Measurements from ENCODE around the gene MRPL48.

MRPL48 gene

GRCh38 chr11:73894725-73895335 is 107.2 kb downstream of the MRPL48 start:
- no peak overlapping the region for H3K4me3 ChIP-seq (ENCODE audit: control insufficient read depth, low read depth, low read length)
- TF ChIP-seq, protein P1, sequence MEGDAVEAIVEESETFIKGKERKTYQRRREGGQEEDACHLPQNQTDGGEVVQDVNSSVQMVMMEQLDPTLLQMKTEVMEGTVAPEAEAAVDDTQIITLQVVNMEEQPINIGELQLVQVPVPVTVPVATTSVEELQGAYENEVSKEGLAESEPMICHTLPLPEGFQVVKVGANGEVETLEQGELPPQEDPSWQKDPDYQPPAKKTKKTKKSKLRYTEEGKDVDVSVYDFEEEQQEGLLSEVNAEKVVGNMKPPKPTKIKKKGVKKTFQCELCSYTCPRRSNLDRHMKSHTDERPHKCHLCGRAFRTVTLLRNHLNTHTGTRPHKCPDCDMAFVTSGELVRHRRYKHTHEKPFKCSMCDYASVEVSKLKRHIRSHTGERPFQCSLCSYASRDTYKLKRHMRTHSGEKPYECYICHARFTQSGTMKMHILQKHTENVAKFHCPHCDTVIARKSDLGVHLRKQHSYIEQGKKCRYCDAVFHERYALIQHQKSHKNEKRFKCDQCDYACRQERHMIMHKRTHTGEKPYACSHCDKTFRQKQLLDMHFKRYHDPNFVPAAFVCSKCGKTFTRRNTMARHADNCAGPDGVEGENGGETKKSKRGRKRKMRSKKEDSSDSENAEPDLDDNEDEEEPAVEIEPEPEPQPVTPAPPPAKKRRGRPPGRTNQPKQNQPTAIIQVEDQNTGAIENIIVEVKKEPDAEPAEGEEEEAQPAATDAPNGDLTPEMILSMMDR (conservative IDR thresholded peaks at IDR 0.05; ENCODE audit: control insufficient read depth, insufficient read depth, low read depth, low read length) = no peak
- peak; percentile 78 for DNase-seq (ENCODE audit: low read depth)

DNA sequence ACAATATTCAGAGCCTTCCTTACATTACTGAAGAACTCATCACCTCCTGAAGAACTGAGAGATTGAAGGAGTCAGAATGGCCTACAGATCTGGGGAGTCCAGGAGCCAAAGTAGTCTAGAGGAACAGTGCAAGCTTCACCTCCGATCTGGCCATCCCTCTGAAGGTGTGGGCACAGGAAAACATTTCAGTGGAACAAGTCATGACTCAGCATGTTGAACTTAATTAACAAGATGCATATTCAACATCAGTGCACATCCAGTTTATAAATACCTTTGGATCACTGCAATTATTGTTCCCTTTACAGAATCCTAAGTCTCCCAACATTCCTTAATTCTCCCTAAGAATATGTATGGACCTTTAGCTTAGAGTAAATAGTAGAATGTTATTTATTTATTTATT is 114.6 kb downstream of the MRPL48 start:
- no peak overlapping the region for H3K4me3 ChIP-seq (ENCODE audit: control insufficient read depth, low read depth, low read length)
- TF ChIP-seq, protein P1 (conservative IDR thresholded peaks at IDR 0.05; ENCODE audit: control insufficient read depth, insufficient read depth, low read depth, low read length) = no peak
- DNase-seq (ENCODE audit: low read depth) = no peak

DNA sequence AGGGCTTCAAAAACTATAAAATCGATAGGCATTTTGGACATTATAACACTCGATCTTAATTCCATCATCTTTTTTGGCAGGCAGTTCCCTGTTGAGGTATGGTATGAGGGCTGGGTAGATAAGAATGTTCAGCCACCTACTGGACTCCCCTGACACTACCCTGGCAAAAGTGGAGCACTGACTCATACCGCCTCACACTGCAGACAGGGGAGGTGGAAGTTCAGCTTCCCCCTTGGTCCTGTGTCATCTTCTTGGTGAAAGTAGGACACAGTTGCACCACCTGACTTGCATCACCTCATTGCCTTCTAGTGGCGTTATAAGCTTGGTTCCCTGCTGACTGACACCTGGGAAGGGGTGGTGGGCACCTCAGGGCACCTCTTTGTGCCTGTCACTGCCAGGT is 119.5 kb downstream of the MRPL48 start:
- TF ChIP-seq, protein P1 (conservative IDR thresholded peaks at IDR 0.05; ENCODE audit: control insufficient read depth, insufficient read depth, low read depth, low read length) = peak; percentile 36
- no peak overlapping the region for H3K4me3 ChIP-seq (ENCODE audit: control insufficient read depth, low read depth, low read length)
- DNase-seq (ENCODE audit: low read depth) = peak; percentile 64

DNA sequence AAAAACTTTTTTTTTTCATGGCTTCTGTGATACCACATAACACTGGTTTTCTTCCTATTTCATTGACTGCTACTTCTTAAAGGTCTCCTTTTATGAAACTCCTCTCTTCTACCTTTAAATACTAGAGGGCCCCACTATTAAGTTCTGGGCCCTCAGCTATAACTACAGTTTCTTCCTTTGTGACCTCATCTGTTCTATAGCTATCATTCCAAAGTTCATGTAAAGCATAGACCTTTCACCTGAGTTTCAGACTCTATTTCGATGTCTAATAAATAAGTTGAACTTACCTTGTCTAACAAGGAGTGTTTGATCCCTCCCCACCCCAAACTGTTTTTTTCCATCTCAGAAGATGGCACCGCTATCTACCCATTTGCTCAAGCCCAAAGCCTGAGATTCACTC is 124.4 kb downstream of the MRPL48 start:
- DNase-seq (ENCODE audit: low read depth) = no peak
- H3K4me3 ChIP-seq (ENCODE audit: control insufficient read depth, low read depth, low read length) = no peak overlapping the region
- TF ChIP-seq, protein P1 (conservative IDR thresholded peaks at IDR 0.05; ENCODE audit: control insufficient read depth, insufficient read depth, low read depth, low read length) = no peak

- no peak overlapping the region for H3K4me3 ChIP-seq (ENCODE audit: control insufficient read depth, low read depth, low read length)
- TF ChIP-seq, protein P1 (conservative IDR thresholded peaks at IDR 0.05; ENCODE audit: control insufficient read depth, insufficient read depth, low read depth, low read length) = no peak
- no peak for DNase-seq (ENCODE audit: low read depth)
Observed at GRCh38 chr11:73913472-73913871, 125.8 kb downstream of the MRPL48 start.

DNA sequence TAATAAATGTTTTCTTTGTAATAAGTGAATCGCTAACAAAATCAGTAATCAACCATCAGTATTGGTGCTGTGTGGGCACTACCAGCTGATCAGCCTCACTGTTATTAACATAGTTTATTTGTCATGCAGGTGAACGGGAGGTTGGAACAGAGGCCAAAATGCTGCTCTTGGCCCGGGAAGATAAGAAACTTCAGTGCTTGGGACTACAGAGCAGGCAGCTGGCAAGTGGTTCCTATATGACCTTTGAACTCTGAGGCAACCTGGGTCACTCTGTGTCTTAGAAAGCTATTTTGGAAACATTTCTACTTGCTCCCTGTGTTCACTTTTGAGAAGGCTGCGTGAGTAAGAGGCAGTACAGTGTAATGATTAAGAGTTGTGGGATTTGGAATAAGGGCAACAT is 126.6 kb downstream of the MRPL48 start:
- TF ChIP-seq, protein P1 (conservative IDR thresholded peaks at IDR 0.05; ENCODE audit: control insufficient read depth, insufficient read depth, low read depth, low read length) = no peak
- no peak for DNase-seq (ENCODE audit: low read depth)
- H3K4me3 ChIP-seq (ENCODE audit: control insufficient read depth, low read depth, low read length) = no peak overlapping the region
